ENCODE results near the gene VAV2.

Gene VAV2

GRCh38 chr9:133799106-133799505 lies 193.0 kb downstream of the VAV2 start:
- TF ChIP-seq CTCF (IDR thresholded peaks at IDR 0.05), result no peak

- TF ChIP-seq CTCF (IDR thresholded peaks at IDR 0.05), result no peak
Measured at GRCh38 chr9:133798160-133798559, 194.0 kb downstream of the VAV2 start.

- TF ChIP-seq CTCF (IDR thresholded peaks at IDR 0.05), result no peak
Measured at GRCh38 chr9:133797406-133798105, 194.6 kb downstream of the VAV2 start.

GRCh38 chr9:133796562-133796961 lies 195.6 kb downstream of the VAV2 start:
- TF ChIP-seq CTCF (IDR thresholded peaks at IDR 0.05), result no peak

- TF ChIP-seq CTCF (IDR thresholded peaks at IDR 0.05), result no peak
Measured at GRCh38 chr9:133795049-133795448, 197.1 kb downstream of the VAV2 start.

GRCh38 chr9:133794016-133794760 lies 197.9 kb downstream of the VAV2 start:
- TF ChIP-seq CTCF (IDR thresholded peaks at IDR 0.05), result no peak

GRCh38 chr9:133793471-133793870 lies 198.7 kb downstream of the VAV2 start:
- no peak for TF ChIP-seq CTCF (IDR thresholded peaks at IDR 0.05)
